SK-N-SH treated with all-trans-retinoic acid at 6 μM for 48 hours (cell line): ENCODE measurements around the gene IFNK.

Experiments used
- ATAC-seq: fragments of 200-7000 bp; cut with Tn5 transposase; 3 replicates; pipeline ENCODE4 v1.9.1; 2020; ENCODE audit warnings: mild to moderate bottlenecking, moderate library complexity
- ARNTL ChIP-seq: fragments of 450-650 bp; formaldehyde crosslinking; IDR thresholded peaks from 2 replicates; pipeline ENCODE4 v1.5.0; 2020; ENCODE audit warnings: low read depth, mild to moderate bottlenecking, moderate library complexity, borderline replicate concordance
- CREB5 ChIP-seq: fragments of 250-450 bp; sonication (Bioruptor Pico); IDR thresholded peaks from 2 replicates; pipeline ENCODE4 v1.5.1; 2020; ENCODE audit warnings: low read depth, mild to moderate bottlenecking, moderate library complexity
- CSRNP3 ChIP-seq: fragments of 250-450 bp; sonication (Bioruptor Pico); IDR thresholded peaks from 2 replicates; pipeline ENCODE4 v1.5.1; 2021; ENCODE audit warnings: mild to moderate bottlenecking, moderate library complexity
- ESRRG ChIP-seq: fragments of 250-450 bp; sonication (Bioruptor Pico); IDR thresholded peaks from 2 replicates; pipeline ENCODE4 v1.6.1; 2021; ENCODE audit warnings: mild to moderate bottlenecking
- GLIS3 ChIP-seq: fragments of 250-450 bp; sonication (Bioruptor Pico); IDR thresholded peaks from 2 replicates; pipeline ENCODE4 v1.5.0; 2020; ENCODE audit warnings: mild to moderate bottlenecking, moderate library complexity
- ISL1 ChIP-seq: fragments of 250-450 bp; sonication (Bioruptor Pico); IDR thresholded peaks from 2 replicates; pipeline ENCODE4 v2.1.2; 2022; ENCODE audit warnings: mild to moderate bottlenecking, moderate library complexity
- OSR1 ChIP-seq: fragments of 250-450 bp; sonication (Bioruptor Pico); IDR thresholded peaks from 2 replicates; pipeline ENCODE4 v1.8.0; 2022; ENCODE audit warnings: moderate library complexity, mild to moderate bottlenecking, inconsistent platforms
- PATZ1 ChIP-seq: fragments of 250-450 bp; sonication (Bioruptor Pico); IDR thresholded peaks from 2 replicates; pipeline ENCODE4 v1.8.0; 2020; ENCODE audit warnings: mild to moderate bottlenecking, moderate library complexity, borderline replicate concordance
- POU6F1 ChIP-seq: fragments of 250-450 bp; sonication (Bioruptor Pico); IDR thresholded peaks from 2 replicates; pipeline ENCODE4 v1.8.0; 2021; ENCODE audit warnings: low read depth, mild to moderate bottlenecking, moderate library complexity, borderline replicate concordance
- TCF4 ChIP-seq: fragments of 250-450 bp; sonication (Bioruptor Pico); IDR thresholded peaks from 2 replicates; pipeline ENCODE4 v1.8.0; 2021; ENCODE audit warnings: mild to moderate bottlenecking, moderate library complexity, borderline replicate concordance
- TOX ChIP-seq: fragments of 250-450 bp; sonication (Bioruptor Pico); IDR thresholded peaks from 2 replicates; pipeline ENCODE4 v1.8.0; 2021; ENCODE audit warnings: mild to moderate bottlenecking, moderate library complexity, borderline replicate concordance
- TSHZ2 ChIP-seq: fragments of 250-450 bp; sonication (Bioruptor Pico); IDR thresholded peaks from 2 replicates; pipeline ENCODE4 v1.5.0; 2020; ENCODE audit warnings: mild to moderate bottlenecking, moderate library complexity
- ZC3H10 ChIP-seq: fragments of 250-450 bp; sonication (Bioruptor Pico); IDR thresholded peaks from 2 replicates; pipeline ENCODE4 v1.5.1; 2021; ENCODE audit warnings: mild to moderate bottlenecking, moderate library complexity
- ZFP3 ChIP-seq: fragments of 250-450 bp; sonication (Bioruptor Pico); IDR thresholded peaks from 2 replicates; pipeline ENCODE4 v1.5.0; 2020; ENCODE audit warnings: mild to moderate bottlenecking, moderate library complexity
- ZNF565 ChIP-seq: fragments of 450-650 bp; formaldehyde crosslinking; conservative IDR thresholded peaks from 2 replicates; pipeline ENCODE4 v1.5.0; 2020; ENCODE audit warnings: low read depth, mild to moderate bottlenecking, moderate library complexity
- ZNF70 ChIP-seq: fragments of 450-650 bp; formaldehyde crosslinking; IDR thresholded peaks from 2 replicates; pipeline ENCODE4 v1.5.0; 2020; ENCODE audit warnings: mild to moderate bottlenecking, moderate library complexity
- ZNF8 ChIP-seq: fragments of 450-650 bp; formaldehyde crosslinking; IDR thresholded peaks from 2 replicates; pipeline ENCODE4 v1.5.0; 2020; ENCODE audit warnings: mild to moderate bottlenecking, moderate library complexity

The IFNK gene

GRCh38 chr9:27566118-27566517 lies 42.0 kb downstream of the IFNK start:
- no peak for ATAC-seq
- no peak for TF ChIP-seq ISL1 (CRISPR knock-in tag)
- no peak for TF ChIP-seq ZFP3
- TF ChIP-seq CSRNP3 = no peak
- TF ChIP-seq ZC3H10 (CRISPR knock-in tag) = no peak
- no peak for TF ChIP-seq ZNF70 (CRISPR knock-in tag)
- TF ChIP-seq GLIS3 (CRISPR knock-in tag) = no peak
- TF ChIP-seq TOX (CRISPR knock-in tag) = no peak
- TF ChIP-seq OSR1 (CRISPR knock-in tag) = no peak
- no peak for TF ChIP-seq TCF4 (CRISPR knock-in tag)
- TF ChIP-seq, all 23 proteins: peak for 0

GRCh38 chr9:27569406-27569805 lies 45.3 kb downstream of the IFNK start:
- ATAC-seq = no peak

More at GRCh38 chr9:27569406-27569805, 45.3 kb downstream of the IFNK start:
- TF ChIP-seq ARNTL (CRISPR knock-in tag) (no peak), POU6F1 (CRISPR knock-in tag) (no peak), TSHZ2 (CRISPR knock-in tag) (no peak), ZNF70 (CRISPR knock-in tag) (no peak), GLIS3 (CRISPR knock-in tag) (no peak), ZNF565 (CRISPR knock-in tag) (no peak), PATZ1 (CRISPR knock-in tag) (no peak), TOX (CRISPR knock-in tag) (no peak), CREB5 (no peak), ESRRG (CRISPR knock-in tag) (no peak), ZFP3 (no peak), ZC3H10 (CRISPR knock-in tag) (no peak), ZNF8 (CRISPR knock-in tag) (no peak)
